Retinal pigment epithelial cell (primary cell): ENCODE results near the gene TBC1D17.
A peak's percentile ranks its signal among the peaks of the same experiment; 100 is the strongest.

ENCODE experiments used
- DNase-seq: peaks from one replicate; pipeline ENCODE4 v3.0.0-alpha.2; 2010; ENCODE audit warnings: low read depth
- H3K4me3 ChIP-seq: 2 replicates; pipeline ENCODE4 v1.5.1; 2011; ENCODE audit warnings: mild to moderate bottlenecking, low read length, control low read depth, moderate library complexity
- CTCF ChIP-seq: conservative IDR thresholded peaks from 2 replicates; pipeline ENCODE4 v1.5.1; 2011; ENCODE audit warnings: low read depth, low read length, control low read depth, inconsistent platforms

Gene TBC1D17

GRCh38 chr19:49869484-49870308, 7.8 kb upstream of the TBC1D17 start:
- DNase-seq: peak; percentile 100
- TF ChIP-seq CTCF: no peak
- peak overlapping the region; percentile 43 for H3K4me3 ChIP-seq

DNA sequence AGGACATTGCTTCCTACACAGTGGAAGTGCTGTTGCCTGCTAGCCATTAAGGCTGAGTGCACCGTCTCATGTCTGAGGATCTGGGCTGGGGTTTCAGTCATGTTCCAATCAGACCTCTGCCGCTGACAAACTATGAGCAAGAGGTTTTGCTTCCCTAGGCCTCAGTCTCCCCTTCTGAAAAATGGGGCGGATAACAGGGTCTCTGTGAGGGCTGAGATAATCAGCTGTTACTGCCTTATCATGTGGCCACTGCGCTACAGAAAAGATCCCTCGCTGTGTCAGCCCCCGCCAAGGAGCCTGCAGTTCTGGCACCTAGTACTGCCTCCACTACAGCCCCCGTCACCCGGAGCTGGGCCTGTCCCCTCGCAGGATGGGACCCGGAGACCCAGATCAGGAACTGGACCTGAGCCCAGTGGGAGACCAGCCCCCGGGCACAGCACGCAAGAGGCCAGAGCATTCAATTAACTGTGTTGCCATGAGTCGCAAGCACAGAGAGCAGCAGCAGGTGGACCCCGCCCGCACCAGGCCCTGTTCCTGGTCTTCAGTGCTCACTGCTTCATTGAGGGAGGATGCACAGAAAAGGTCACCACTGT, 7.1 kb upstream of the TBC1D17 start:
- no peak for DNase-seq
- TF ChIP-seq CTCF: no peak
- H3K4me3 ChIP-seq: peak overlapping the region; percentile 43

- H3K4me3 ChIP-seq: no peak overlapping the region
- TF ChIP-seq CTCF: no peak
- no peak for DNase-seq
Measured at GRCh38 chr19:49871349-49871985, 6.0 kb upstream of the TBC1D17 start.

GRCh38 chr19:49872245-49873128, 5.0 kb upstream of the TBC1D17 start:
- DNase-seq: no peak
- no peak for TF ChIP-seq CTCF
- H3K4me3 ChIP-seq: no peak overlapping the region

DNA sequence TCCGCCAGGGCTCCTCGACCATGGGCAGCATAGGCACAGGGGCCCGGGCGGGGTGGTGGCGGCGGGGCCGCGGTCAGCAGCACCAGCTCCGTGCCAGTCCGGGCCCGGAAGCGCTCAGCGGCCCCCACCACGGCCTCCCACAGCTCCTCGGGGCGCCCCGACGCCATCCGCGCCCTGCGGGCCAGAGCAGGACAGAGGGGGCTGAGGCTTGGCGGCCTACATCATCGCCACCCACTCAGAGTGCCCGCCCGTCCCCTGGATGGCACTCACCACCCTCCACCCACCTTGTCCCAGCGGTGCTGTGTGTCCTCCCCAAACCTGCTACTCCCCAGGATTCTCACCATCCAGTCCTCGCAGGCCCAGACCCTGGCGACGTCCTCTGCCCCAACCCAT, 4.4 kb upstream of the TBC1D17 start:
- H3K4me3 ChIP-seq: no peak overlapping the region
- no peak for TF ChIP-seq CTCF
- no peak for DNase-seq

DNA sequence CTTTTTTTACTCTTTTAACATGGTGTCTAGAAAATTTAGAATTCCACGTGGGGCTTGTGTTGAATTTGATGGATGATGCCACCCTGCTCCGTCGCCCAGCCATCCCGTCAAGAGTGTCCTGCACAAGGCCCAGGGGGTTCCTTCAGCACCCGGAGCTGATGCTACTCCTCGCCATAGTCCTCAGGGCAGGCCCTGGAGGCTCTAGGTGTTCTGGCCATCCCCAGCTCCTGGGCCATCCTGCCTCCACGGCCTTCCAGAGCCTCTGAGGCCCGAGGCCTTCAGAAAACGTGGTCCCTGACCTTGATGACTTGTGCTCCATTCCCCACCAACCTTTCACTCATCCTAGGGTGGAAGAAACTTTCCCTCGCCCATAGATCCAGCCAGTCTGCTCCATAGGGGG, 3.7 kb upstream of the TBC1D17 start:
- no peak overlapping the region for H3K4me3 ChIP-seq
- TF ChIP-seq CTCF: no peak
- DNase-seq: no peak
